HG03175 (cell line): ENCODE measurements around the gene SKIC2.

Experiments
- ATAC-seq: cut with Tn5 transposase; IDR thresholded peaks from one replicate; pipeline ENCODE4 v1.9.1; 2021; ENCODE audit warnings: mild to moderate bottlenecking, moderate library complexity; ENCODE audit not compliant: unreplicated experiment

SKIC2 gene

GRCh38 chr6:31945154-31945506 is 13.8 kb upstream of the SKIC2 start:
- no peak for ATAC-seq

GRCh38 chr6:31945507-31946369 is 13.2 kb upstream of the SKIC2 start, which contains the start of gene CFB:
Gene CFB, plus strand, starts transcription at chr6:31946095. Its CDS starts 127 bp downstream, at chr6:31946222.
- no peak for ATAC-seq

GRCh38 chr6:31946370-31946885 is 12.5 kb upstream of the SKIC2 start:
- ATAC-seq, result no peak

GRCh38 chr6:31947070-31947675 is 11.8 kb upstream of the SKIC2 start:
- ATAC-seq, result no peak

GRCh38 chr6:31947864-31948263 is 11.1 kb upstream of the SKIC2 start:
- no peak for ATAC-seq

GRCh38 chr6:31948306-31948705 is 10.7 kb upstream of the SKIC2 start:
- ATAC-seq, result no peak

GRCh38 chr6:31948753-31949413 is 10.1 kb upstream of the SKIC2 start:
- ATAC-seq, result no peak

GRCh38 chr6:31949926-31950548 is 8.9 kb upstream of the SKIC2 start:
- no peak for ATAC-seq

GRCh38 chr6:31952140-31952805 is 6.7 kb upstream of the SKIC2 start:
- no peak for ATAC-seq

- ATAC-seq, result no peak
Measured at GRCh38 chr6:31952890-31953289, 6.1 kb upstream of the SKIC2 start.

- no peak for ATAC-seq
Measured at GRCh38 chr6:31954511-31954910, 4.5 kb upstream of the SKIC2 start.

GRCh38 chr6:31956796-31957195 is 2.2 kb upstream of the SKIC2 start:
- no peak for ATAC-seq

GRCh38 chr6:31958412-31958740 is 599 bp upstream of the SKIC2 start:
- no peak for ATAC-seq

GRCh38 chr6:31961616-31962015 is 2.6 kb downstream of the SKIC2 start:
- ATAC-seq, result no peak

- ATAC-seq, result no peak
Measured at GRCh38 chr6:31963921-31964320, 4.9 kb downstream of the SKIC2 start.

- no peak for ATAC-seq
Measured at GRCh38 chr6:31965700-31966099, 6.7 kb downstream of the SKIC2 start.

GRCh38 chr6:31966506-31966905 is 7.5 kb downstream of the SKIC2 start:
- no peak for ATAC-seq

- no peak for ATAC-seq
Measured at GRCh38 chr6:31966997-31967925, 8.3 kb downstream of the SKIC2 start.

- no peak for ATAC-seq
Measured at GRCh38 chr6:31967926-31968320, 8.9 kb downstream of the SKIC2 start.

GRCh38 chr6:31968326-31968725 is 9.4 kb downstream of the SKIC2 start:
- ATAC-seq, result no peak
